ENCODE measurements around the gene POU2F2. TPM values are rescaled to one million over a fixed set of nuclear protein-coding genes. Genes with fewer than 3 reads are reported as not detected.

Gene POU2F2
- total RNA-seq, 1 donor from 2014 or later, result 1.2 TPM

DNA sequence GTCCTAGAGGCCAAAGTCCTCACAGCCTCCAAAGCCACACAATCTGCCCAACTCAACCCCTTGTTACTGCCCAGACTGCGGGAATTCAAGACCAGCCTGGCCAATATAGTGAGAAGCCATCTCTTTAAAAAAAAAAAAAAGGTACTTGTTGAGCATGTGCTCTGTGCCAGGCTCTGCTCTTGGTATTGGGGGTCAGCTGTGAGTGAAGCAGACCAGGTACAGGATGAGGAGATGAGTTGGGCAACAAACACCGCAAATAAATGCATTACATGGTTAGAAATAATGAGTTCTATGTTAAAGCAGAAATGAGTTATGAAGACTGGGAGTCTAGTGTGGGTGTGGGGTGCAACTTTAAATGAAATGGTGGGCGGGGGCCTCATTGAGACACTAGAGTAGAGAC lies 72.1 kb downstream of the POU2F2 start:
- Histone ChIP-seq H3K36me3 (no peaks in the 10 kb centered on the region), H3K9me3 (replicated peaks) (no peaks in the 10 kb centered on the region), H3K4me1 (no peaks in the 10 kb centered on the region), H3K4me3 (no peak overlapping the region), H3K27me3 (ENCODE audit: low read depth) (peaks cover 4% of the 10 kb centered on the region), H3K27ac (replicated peaks) (no peak overlapping the region)
- TF ChIP-seq CTCF (IDR thresholded peaks at IDR 0.05; ENCODE audit: borderline replicate concordance), result no peak
- DNase-seq, result no peak
- intact Hi-C loops (cut with micrococcal nuclease), result no loop called here

GRCh38 chr19:42059196-42059595 lies 73.0 kb downstream of the POU2F2 start:
- H3K9me3 ChIP-seq (replicated peaks), result no peaks in the 10 kb centered on the region
- no peak for DNase-seq
- no peak overlapping the region for H3K4me3 ChIP-seq
- TF ChIP-seq CTCF (IDR thresholded peaks at IDR 0.05; ENCODE audit: borderline replicate concordance), result no peak
- no peak overlapping the region for H3K27ac ChIP-seq (replicated peaks)
- intact Hi-C loops (cut with micrococcal nuclease), result no loop called here
- H3K27me3 ChIP-seq (ENCODE audit: low read depth), result no peaks in the 10 kb centered on the region
- H3K4me1 ChIP-seq, result no peaks in the 10 kb centered on the region
- H3K36me3 ChIP-seq, result no peaks in the 10 kb centered on the region

- intact Hi-C loops (cut with micrococcal nuclease), result no loop called here
- no peaks in the 10 kb centered on the region for H3K36me3 ChIP-seq
Measured at GRCh38 chr19:42057846-42058245, 74.4 kb downstream of the POU2F2 start.

DNA sequence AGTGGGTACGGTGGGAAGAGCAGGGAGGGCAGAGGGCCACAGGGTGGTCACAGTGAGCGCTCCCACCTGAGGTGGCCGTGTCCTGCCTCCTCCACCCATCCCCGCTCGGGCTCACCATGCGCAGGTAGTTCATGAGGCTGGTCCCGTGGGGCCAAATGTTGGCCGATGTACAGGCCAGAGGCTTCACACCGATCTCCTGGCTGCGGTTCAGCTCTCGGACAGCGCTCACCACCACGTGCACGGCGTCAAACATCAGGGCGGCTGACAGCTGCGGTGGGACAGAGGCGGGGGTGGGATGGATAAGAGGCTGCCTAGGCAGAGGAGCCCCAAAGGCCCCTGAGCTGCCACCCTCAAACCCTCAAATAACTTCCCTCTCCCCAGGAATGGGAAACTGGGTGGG lies 78.0 kb downstream of the POU2F2 start:
- intact Hi-C loops (cut with micrococcal nuclease), result no loop called here
- H3K4me1 ChIP-seq, result peaks cover 15% of the 10 kb centered on the region
- DNase-seq, result no peak
- H3K27ac ChIP-seq (replicated peaks), result no peak overlapping the region
- TF ChIP-seq CTCF (IDR thresholded peaks at IDR 0.05; ENCODE audit: borderline replicate concordance), result no peak
- no peak overlapping the region for H3K4me3 ChIP-seq
- H3K27me3 ChIP-seq (ENCODE audit: low read depth), result peaks cover 3% of the 10 kb centered on the region
- no peaks in the 10 kb centered on the region for H3K36me3 ChIP-seq
- H3K9me3 ChIP-seq (replicated peaks), result no peaks in the 10 kb centered on the region

More at GRCh38 chr19:42057846-42058245, 74.4 kb downstream of the POU2F2 start:
- H3K4me3 ChIP-seq, result no peak overlapping the region
- H3K9me3 ChIP-seq (replicated peaks), result no peaks in the 10 kb centered on the region
- peaks cover 6% of the 10 kb centered on the region for H3K4me1 ChIP-seq
- no peak for TF ChIP-seq CTCF (IDR thresholded peaks at IDR 0.05; ENCODE audit: borderline replicate concordance)
- no peak overlapping the region for H3K27ac ChIP-seq (replicated peaks)
- H3K27me3 ChIP-seq (ENCODE audit: low read depth), result peaks cover 3% of the 10 kb centered on the region
- DNase-seq, result no peak

DNA sequence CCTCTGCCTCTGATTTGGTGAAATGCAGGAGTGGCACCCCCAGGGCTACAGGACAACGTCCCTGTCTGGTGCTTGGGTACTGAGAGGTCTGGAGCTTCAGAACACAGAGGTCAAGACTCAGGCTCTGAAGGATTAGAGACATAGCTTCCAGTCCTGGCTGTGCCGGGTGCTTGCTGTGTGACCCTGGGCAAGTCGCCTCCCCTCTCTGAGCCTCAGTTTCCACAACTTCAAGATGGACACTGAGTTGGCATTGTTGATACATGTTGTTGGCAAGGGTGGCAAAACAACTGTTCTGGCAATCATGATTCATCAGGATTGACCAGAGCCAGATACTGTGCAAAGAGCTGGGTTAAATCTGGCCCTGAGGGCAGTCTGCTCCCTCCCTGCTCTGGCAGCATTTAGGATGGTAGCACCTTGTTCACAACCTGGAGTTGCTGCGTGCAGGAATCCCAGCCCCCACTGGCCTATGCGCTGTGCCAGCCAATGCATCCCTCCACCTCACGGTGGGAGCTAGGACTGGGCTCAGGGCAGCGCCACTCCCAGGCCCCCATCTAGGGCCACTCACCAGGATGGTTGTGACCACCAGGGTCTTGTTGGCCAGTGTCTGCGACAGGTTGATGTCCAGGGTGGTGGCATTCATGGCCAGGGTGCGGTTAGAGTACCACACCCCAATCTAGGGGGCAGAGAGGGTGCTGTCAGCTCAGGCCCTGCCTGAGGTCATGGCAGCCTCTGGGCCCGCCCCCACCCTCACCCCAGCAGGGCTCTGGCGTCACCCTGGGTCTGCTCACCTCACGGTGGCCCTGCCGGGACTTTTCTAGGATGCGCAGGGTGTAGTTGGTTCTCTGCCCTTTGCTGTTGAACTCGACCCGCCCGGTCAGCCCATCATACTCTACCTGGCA lies 79.0 kb downstream of the POU2F2 start:
- no peak overlapping the region for H3K27ac ChIP-seq (replicated peaks)
- no peak for TF ChIP-seq CTCF (IDR thresholded peaks at IDR 0.05; ENCODE audit: borderline replicate concordance)
- intact Hi-C loops (cut with micrococcal nuclease), result no loop called here
- H3K9me3 ChIP-seq (replicated peaks), result no peaks in the 10 kb centered on the region
- no peak for DNase-seq
- no peak overlapping the region for H3K4me3 ChIP-seq
- H3K36me3 ChIP-seq, result no peaks in the 10 kb centered on the region
- H3K27me3 ChIP-seq (ENCODE audit: low read depth), result peaks cover 3% of the 10 kb centered on the region
- peaks cover 15% of the 10 kb centered on the region for H3K4me1 ChIP-seq

Data from left ventricle myocardium inferior (tissue), 1 donor.